A673 (cell line): ENCODE results near the gene HMG20A. TPM values are rescaled to one million over a fixed set of nuclear protein-coding genes. Genes with fewer than 3 reads are reported as not detected.

ENCODE experiments used
- BruUV-seq: library from RNA; stranded (reverse); fragments of 400-500 nt; replicated peaks from 2 replicates; lab custom pipeline; 2021; lab: Mats Ljungman, UMichigan
- CTCF ChIA-PET: fragments of 300-600 bp; sonication (Branson Sonifier 250); formaldehyde crosslinking; loops from one replicate; lab custom pipeline; 2022; ENCODE audit warnings: antibody characterized with exemption; lab: Charles Lee
- POLR2A ChIA-PET: fragments of 300-600 bp; sonication (Branson Sonifier 250); formaldehyde crosslinking; loops from one replicate; lab custom pipeline; 2022; ENCODE audit warnings: antibody characterized with exemption; ENCODE audit not compliant: low non-redundant PET; lab: Charles Lee
- DNase-seq: peaks from one replicate; pipeline ENCODE4 v3.0.0-alpha.2; 2015; ENCODE audit warnings: low spot score
- H3K27ac ChIP-seq: fragments of 200-600 bp; sonication (generic); 2 replicates; pipeline ENCODE4 v1.5.1; 2016; ENCODE audit warnings: mixed run types, low read depth, mild to moderate bottlenecking, mixed read lengths, antibody characterized with exemption, low read length; ENCODE audit not compliant: poor library complexity, severe bottlenecking
- H3K27me3 ChIP-seq: fragments of 200-600 bp; sonication (generic); replicated peaks from 2 replicates; pipeline ENCODE4 v1.6.1; 2017; ENCODE audit warnings: mixed run types, low read depth, mild to moderate bottlenecking, mixed read lengths, antibody characterized with exemption, low read length; ENCODE audit not compliant: insufficient read depth, poor library complexity
- H3K36me3 ChIP-seq: fragments of 200-600 bp; sonication (generic); 2 replicates; pipeline ENCODE4 v1.6.1; 2016; ENCODE audit warnings: mixed run types, mild to moderate bottlenecking, mixed read lengths, antibody characterized with exemption, low read length; ENCODE audit not compliant: insufficient read depth, poor library complexity, severe bottlenecking
- H3K4me1 ChIP-seq: fragments of 200-600 bp; sonication (generic); 2 replicates; pipeline ENCODE4 v1.6.1; 2017; ENCODE audit warnings: mixed run types, mild to moderate bottlenecking, mixed read lengths, antibody characterized with exemption, low read length; ENCODE audit not compliant: insufficient read depth, poor library complexity, severe bottlenecking
- H3K4me3 ChIP-seq: fragments of 200-600 bp; sonication (generic); 2 replicates; pipeline ENCODE4 v1.5.1; 2016; ENCODE audit warnings: low read depth, mixed run types, mild to moderate bottlenecking, mixed read lengths, low read length; ENCODE audit not compliant: poor library complexity, severe bottlenecking
- H3K9me3 ChIP-seq: fragments of 200-600 bp; sonication (generic); 2 replicates; pipeline ENCODE4 v1.6.1; 2016; ENCODE audit warnings: mixed run types, low read depth, mild to moderate bottlenecking, mixed read lengths, antibody characterized with exemption, low read length; ENCODE audit not compliant: poor library complexity, severe bottlenecking
- CTCF ChIP-seq: fragments of 300-800, 200-600 bp; sonication (generic); conservative IDR thresholded peaks from 2 replicates; pipeline ENCODE4 v1.5.1; 2017; ENCODE audit warnings: low read depth, mild to moderate bottlenecking, antibody characterized with exemption, low read length, moderate library complexity, mixed read lengths
- EZH2 ChIP-seq: fragments of 200-600 bp; sonication (generic); IDR thresholded peaks from 2 replicates; pipeline ENCODE4 v1.6.1; 2017; ENCODE audit warnings: borderline replicate concordance, low read depth, mild to moderate bottlenecking, mixed read lengths, antibody characterized with exemption, low read length; ENCODE audit not compliant: poor library complexity, severe bottlenecking
- intact Hi-C: fragments of 100-400 bp; cut with micrococcal nuclease; formaldehyde crosslinking; loops from one replicate; pipeline ENCODE4 v1.10.0; 2022; ENCODE audit not compliant: unreplicated experiment
- total RNA-seq: library from RNA; stranded (reverse); gene quantifications from 2 replicates; pipeline ENCODE4 v1.2.3, GENCODE V29; 2021

Gene HMG20A
- total RNA-seq, 1 experiment from 2014 or later, result 43.2 TPM

GRCh38 chr15:77505556-77505955 lies 84.9 kb downstream of the HMG20A start:
- ChIA-PET POLR2A (no interaction called here), CTCF (no interaction called here)
- no peak for DNase-seq
- Histone ChIP-seq H3K4me3 (no peak overlapping the region), H3K27ac (no peak overlapping the region), H3K27me3 (no peaks in the 10 kb centered on the region), H3K36me3 (no peaks in the 10 kb centered on the region), H3K4me1 (peaks cover 31% of the 10 kb centered on the region), H3K9me3 (no peaks in the 10 kb centered on the region)
- no peak for TF ChIP-seq EZH2
- TF ChIP-seq CTCF, result no peak
- intact Hi-C loops, result no loop called here
- BruUV-seq, result no TSS peak

- no peak overlapping the region for H3K27ac ChIP-seq
- H3K36me3 ChIP-seq, result no peaks in the 10 kb centered on the region
- H3K27me3 ChIP-seq, result no peaks in the 10 kb centered on the region
- TF ChIP-seq CTCF, result no peak
- no peak for TF ChIP-seq EZH2
- POLR2A ChIA-PET, result no interaction called here
- H3K4me3 ChIP-seq, result no peak overlapping the region
- DNase-seq, result no peak
- H3K4me1 ChIP-seq, result peaks cover 31% of the 10 kb centered on the region
- no peaks in the 10 kb centered on the region for H3K9me3 ChIP-seq
- no TSS peak for BruUV-seq
- intact Hi-C loops, result no loop called here
- CTCF ChIA-PET, result no interaction called here
Measured at GRCh38 chr15:77506311-77507142, 85.8 kb downstream of the HMG20A start.

GRCh38 chr15:77507143-77507897 lies 86.6 kb downstream of the HMG20A start:
- intact Hi-C loops, result no loop called here

More at GRCh38 chr15:77507143-77507897, 86.6 kb downstream of the HMG20A start:
- no peak for DNase-seq
- Histone ChIP-seq H3K4me1 (peaks cover 31% of the 10 kb centered on the region), H3K27me3 (no peaks in the 10 kb centered on the region), H3K36me3 (no peaks in the 10 kb centered on the region), H3K4me3 (no peak overlapping the region), H3K27ac (no peak overlapping the region), H3K9me3 (no peaks in the 10 kb centered on the region)
- no TSS peak for BruUV-seq
- TF ChIP-seq CTCF (no peak), EZH2 (no peak)
- ChIA-PET CTCF (no interaction called here), POLR2A (no interaction called here)
